ENCODE data around the gene C16orf90. TPM values are rescaled to one million over a fixed set of nuclear protein-coding genes. Genes with fewer than 3 reads are reported as not detected.

C16orf90 gene
- total and polyA plus RNA-seq, 4 donors: not detected

DNA sequence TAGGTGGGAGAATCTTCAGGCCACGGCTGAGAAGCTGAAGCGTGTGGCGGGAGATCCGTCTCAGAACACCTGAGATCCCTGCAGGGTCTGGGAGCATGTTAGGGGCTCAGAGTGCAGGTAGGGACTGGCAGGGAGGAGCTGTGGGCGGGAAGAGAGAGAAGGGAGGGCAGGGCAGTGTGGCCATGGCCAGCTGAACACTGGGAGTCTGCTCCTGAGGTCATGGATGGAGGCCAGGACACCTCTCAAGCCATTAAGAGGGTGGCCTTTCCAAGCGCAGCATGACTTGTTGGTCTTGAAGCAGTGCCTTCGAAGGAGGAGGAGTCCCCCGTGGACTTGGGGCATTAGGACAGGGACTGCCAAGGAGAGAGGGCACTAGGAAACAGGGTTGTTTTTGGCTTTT lies 28.1 kb downstream of the C16orf90 start:
- Histone ChIP-seq H3K9me3 (ENCODE audit: control insufficient read depth in 4 of 4, low read length in 3 of 4) (no peaks in the 10 kb centered on the region), H3K27me3 (ENCODE audit: control insufficient read depth in 4 of 4, insufficient read depth in 4 of 4, low read length in 3 of 4) (no peaks in the 10 kb centered on the region), H3K36me3 (ENCODE audit: control insufficient read depth in 4 of 4, insufficient read depth in 3 of 4, low read depth in 1 of 4, low read length in 3 of 4) (peaks cover 0 to 8% (median 3%) of the 10 kb centered on the region in 4 donors), H3K9ac (ENCODE audit: low read depth in 1 of 2, low read length in 2 of 2) (no peak overlapping the region), H3K27ac (ENCODE audit: low read depth in 1 of 2, low read length in 2 of 2) (no peak overlapping the region), H3K4me1 (ENCODE audit: control insufficient read depth in 4 of 4, insufficient read depth in 4 of 4, low read length in 3 of 4) (peaks cover 7 to 26% (median 15%) of the 10 kb centered on the region in 4 donors), H3K4me3 (ENCODE audit: low read depth in 1 of 3, low read length in 3 of 3) (no peak overlapping the region)
- TF ChIP-seq ATF3 (IDR thresholded peaks at IDR 0.05): no peak
- TF ChIP-seq GABPA (IDR thresholded peaks at IDR 0.05 in 1 of 2, conservative IDR thresholded peaks at IDR 0.05 in 1 of 2): no peak
- no peak for TF ChIP-seq REST (IDR thresholded peaks at IDR 0.05)
- no peak for TF ChIP-seq NR2F2 (IDR thresholded peaks at IDR 0.05)
- no peak for TF ChIP-seq FOXA1 (IDR thresholded peaks at IDR 0.05)
- TF ChIP-seq, protein P1, sequence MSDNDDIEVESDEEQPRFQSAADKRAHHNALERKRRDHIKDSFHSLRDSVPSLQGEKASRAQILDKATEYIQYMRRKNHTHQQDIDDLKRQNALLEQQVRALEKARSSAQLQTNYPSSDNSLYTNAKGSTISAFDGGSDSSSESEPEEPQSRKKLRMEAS (IDR thresholded peaks at IDR 0.05): no peak
- no peak for TF ChIP-seq RAD21 (IDR thresholded peaks at IDR 0.05)
- TF ChIP-seq, protein P2, sequence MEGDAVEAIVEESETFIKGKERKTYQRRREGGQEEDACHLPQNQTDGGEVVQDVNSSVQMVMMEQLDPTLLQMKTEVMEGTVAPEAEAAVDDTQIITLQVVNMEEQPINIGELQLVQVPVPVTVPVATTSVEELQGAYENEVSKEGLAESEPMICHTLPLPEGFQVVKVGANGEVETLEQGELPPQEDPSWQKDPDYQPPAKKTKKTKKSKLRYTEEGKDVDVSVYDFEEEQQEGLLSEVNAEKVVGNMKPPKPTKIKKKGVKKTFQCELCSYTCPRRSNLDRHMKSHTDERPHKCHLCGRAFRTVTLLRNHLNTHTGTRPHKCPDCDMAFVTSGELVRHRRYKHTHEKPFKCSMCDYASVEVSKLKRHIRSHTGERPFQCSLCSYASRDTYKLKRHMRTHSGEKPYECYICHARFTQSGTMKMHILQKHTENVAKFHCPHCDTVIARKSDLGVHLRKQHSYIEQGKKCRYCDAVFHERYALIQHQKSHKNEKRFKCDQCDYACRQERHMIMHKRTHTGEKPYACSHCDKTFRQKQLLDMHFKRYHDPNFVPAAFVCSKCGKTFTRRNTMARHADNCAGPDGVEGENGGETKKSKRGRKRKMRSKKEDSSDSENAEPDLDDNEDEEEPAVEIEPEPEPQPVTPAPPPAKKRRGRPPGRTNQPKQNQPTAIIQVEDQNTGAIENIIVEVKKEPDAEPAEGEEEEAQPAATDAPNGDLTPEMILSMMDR (IDR thresholded peaks at IDR 0.05; ENCODE audit: low read depth, low read length, missing input control): no peak
- TF ChIP-seq, protein P3, sequence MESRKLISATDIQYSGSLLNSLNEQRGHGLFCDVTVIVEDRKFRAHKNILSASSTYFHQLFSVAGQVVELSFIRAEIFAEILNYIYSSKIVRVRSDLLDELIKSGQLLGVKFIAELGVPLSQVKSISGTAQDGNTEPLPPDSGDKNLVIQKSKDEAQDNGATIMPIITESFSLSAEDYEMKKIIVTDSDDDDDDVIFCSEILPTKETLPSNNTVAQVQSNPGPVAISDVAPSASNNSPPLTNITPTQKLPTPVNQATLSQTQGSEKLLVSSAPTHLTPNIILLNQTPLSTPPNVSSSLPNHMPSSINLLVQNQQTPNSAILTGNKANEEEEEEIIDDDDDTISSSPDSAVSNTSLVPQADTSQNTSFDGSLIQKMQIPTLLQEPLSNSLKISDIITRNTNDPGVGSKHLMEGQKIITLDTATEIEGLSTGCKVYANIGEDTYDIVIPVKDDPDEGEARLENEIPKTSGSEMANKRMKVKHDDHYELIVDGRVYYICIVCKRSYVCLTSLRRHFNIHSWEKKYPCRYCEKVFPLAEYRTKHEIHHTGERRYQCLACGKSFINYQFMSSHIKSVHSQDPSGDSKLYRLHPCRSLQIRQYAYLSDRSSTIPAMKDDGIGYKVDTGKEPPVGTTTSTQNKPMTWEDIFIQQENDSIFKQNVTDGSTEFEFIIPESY (IDR thresholded peaks at IDR 0.05): no peak
- TF ChIP-seq HNF4G (IDR thresholded peaks at IDR 0.05): no peak
- TF ChIP-seq JUND (IDR thresholded peaks at IDR 0.05): no peak
- no peak for TF ChIP-seq YY1 (IDR thresholded peaks at IDR 0.05)
- TF ChIP-seq SP1 (IDR thresholded peaks at IDR 0.05): no peak
- no peak for TF ChIP-seq EGR1 (IDR thresholded peaks at IDR 0.05; ENCODE audit: low read depth in 2 of 2)
- TF ChIP-seq FOXA2 (IDR thresholded peaks at IDR 0.05): no peak
- TF ChIP-seq HNF4A (conservative IDR thresholded peaks at IDR 0.05): no peak
- TF ChIP-seq TAF1 (conservative IDR thresholded peaks at IDR 0.05): no peak
- DNase-seq (ENCODE audit: low spot score): no peak
- 98% methylated on average over 8 of the region's 8 CpGs for WGBS

Measured in liver (tissue), 9 donors.